ENCODE measurements around the gene TAGAP.

The TAGAP gene

GRCh38 chr6:159047891-159048685 lies 3.3 kb upstream of the TAGAP start:
- DNase-seq (ENCODE audit: low read depth), result no peak
- in situ Hi-C loops (cut with HindIII; ENCODE audit: low sequenced_read_pairs), result no loop called here
- no peak overlapping the region for H3K4me3 ChIP-seq (ENCODE audit: low read depth, low read length)
- TF ChIP-seq CTCF (IDR thresholded peaks at IDR 0.05; ENCODE audit: low read depth, low read length, missing control alignments), result no peak

GRCh38 chr6:159045801-159046200 lies 1.0 kb upstream of the TAGAP start:
- no peak for DNase-seq (ENCODE audit: low read depth)
- in situ Hi-C loops (cut with HindIII; ENCODE audit: low sequenced_read_pairs), result no loop called here
- no peak overlapping the region for H3K4me3 ChIP-seq (ENCODE audit: low read depth, low read length)
- no peak for TF ChIP-seq CTCF (IDR thresholded peaks at IDR 0.05; ENCODE audit: low read depth, low read length, missing control alignments)

GRCh38 chr6:159043947-159044346 lies 844 bp downstream of the TAGAP start:
- no peak for TF ChIP-seq CTCF (IDR thresholded peaks at IDR 0.05; ENCODE audit: low read depth, low read length, missing control alignments)
- DNase-seq (ENCODE audit: low read depth), result no peak
- no peak overlapping the region for H3K4me3 ChIP-seq (ENCODE audit: low read depth, low read length)
- in situ Hi-C loops (cut with HindIII; ENCODE audit: low sequenced_read_pairs), result no loop called here

- in situ Hi-C loops (cut with HindIII; ENCODE audit: low sequenced_read_pairs), result no loop called here
- H3K4me3 ChIP-seq (ENCODE audit: low read depth, low read length), result no peak overlapping the region
- no peak for DNase-seq (ENCODE audit: low read depth)
- TF ChIP-seq CTCF (IDR thresholded peaks at IDR 0.05; ENCODE audit: low read depth, low read length, missing control alignments), result no peak
Observed at GRCh38 chr6:159043251-159043650, 1.5 kb downstream of the TAGAP start.

GRCh38 chr6:159042826-159043181 lies 2.0 kb downstream of the TAGAP start:
- no peak for TF ChIP-seq CTCF (IDR thresholded peaks at IDR 0.05; ENCODE audit: low read depth, low read length, missing control alignments)
- no peak for DNase-seq (ENCODE audit: low read depth)
- in situ Hi-C loops (cut with HindIII; ENCODE audit: low sequenced_read_pairs), result no loop called here
- no peak overlapping the region for H3K4me3 ChIP-seq (ENCODE audit: low read depth, low read length)

- TF ChIP-seq CTCF (IDR thresholded peaks at IDR 0.05; ENCODE audit: low read depth, low read length, missing control alignments), result peak; percentile 98
- in situ Hi-C loops (cut with HindIII; ENCODE audit: low sequenced_read_pairs), result no loop called here
- H3K4me3 ChIP-seq (ENCODE audit: low read depth, low read length), result no peak overlapping the region
- DNase-seq (ENCODE audit: low read depth), result peak; percentile 32
Observed at GRCh38 chr6:159042003-159042825, 2.6 kb downstream of the TAGAP start.
